Measurements from ENCODE around the gene ZC3H12A. TPM values are rescaled to one million over a fixed set of nuclear protein-coding genes. Genes with fewer than 3 reads are reported as not detected.

ZC3H12A gene
- total RNA-seq, 1 experiment from 2014 or later = 7.7 TPM

DNA sequence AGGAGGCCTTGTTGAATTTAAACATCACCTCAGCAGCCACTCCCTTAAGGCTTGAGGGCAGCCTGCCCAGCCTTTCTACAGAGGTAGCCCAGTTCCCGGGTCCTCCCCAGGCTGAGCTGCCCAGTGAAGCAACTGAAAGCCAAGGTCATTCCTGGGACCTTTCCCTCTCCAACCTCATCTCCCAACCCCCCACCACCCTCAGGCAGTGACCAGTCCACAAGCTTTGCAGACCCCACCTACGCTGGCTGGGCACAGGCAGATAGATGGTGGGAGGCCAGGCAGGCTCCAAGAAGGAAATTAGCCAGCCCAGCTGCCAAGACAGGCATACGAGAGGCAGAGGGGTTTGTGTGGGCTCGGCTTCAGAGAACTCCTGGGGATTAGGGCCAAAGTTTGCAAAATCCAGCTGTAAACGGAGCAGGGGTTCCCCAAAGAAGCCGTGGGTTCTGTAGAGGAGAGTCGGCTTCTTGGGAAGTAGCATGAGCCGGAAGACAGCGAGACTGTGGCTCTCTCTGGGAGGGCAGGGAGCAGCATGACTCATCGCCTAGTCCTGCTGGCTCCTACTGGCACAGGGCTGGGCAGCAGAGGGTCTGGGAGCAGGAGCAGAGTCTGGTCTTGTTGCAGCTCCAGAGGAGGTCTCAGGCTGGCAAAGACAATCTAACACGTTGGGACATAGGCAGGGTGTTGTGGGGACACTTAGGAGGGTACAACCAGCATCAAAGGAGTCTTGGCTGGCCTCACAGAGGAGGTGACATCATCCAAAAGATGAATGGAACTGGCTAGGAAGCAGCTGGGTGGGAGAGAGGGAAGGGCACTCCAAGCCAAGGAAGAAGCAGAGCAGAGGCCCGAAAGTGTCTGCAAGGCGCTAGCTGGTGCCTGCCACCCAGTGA lies 2.8 kb upstream of the ZC3H12A start:
- peak overlapping the region; percentile 82 for H3K27ac ChIP-seq
- H3K4me3 ChIP-seq = peak overlapping the region; percentile 50
- DNase-seq = peak; percentile 88
- H3K27me3 ChIP-seq = no peaks in the 10 kb centered on the region
- H3K4me1 ChIP-seq = peaks cover 39% of the 10 kb centered on the region
- no peaks in the 10 kb centered on the region for H3K9me3 ChIP-seq (replicated peaks)
- H3K36me3 ChIP-seq = no peaks in the 10 kb centered on the region

DNA sequence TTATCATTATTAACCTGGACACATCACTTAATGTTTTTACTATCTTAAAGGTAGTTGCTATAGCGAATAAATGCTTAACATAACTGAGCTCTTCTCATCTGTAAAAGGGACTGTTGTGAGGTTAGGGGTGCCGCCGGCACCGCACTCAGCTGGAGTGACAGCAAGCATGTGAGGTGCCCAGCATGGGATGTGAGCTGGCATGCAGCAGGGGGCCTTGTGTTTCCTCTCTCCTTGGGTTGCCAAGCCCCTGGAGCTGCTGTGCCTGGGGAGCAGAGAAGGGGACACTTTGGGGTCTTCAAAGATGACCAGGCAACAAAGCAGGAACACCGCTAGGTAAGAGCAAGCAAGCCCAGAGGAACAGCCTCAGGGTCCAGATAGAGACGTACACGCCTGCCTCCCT lies 2.1 kb upstream of the ZC3H12A start:
- Histone ChIP-seq H3K36me3 (no peaks in the 10 kb centered on the region), H3K4me1 (peaks cover 45% of the 10 kb centered on the region), H3K4me3 (no peak overlapping the region), H3K27me3 (no peaks in the 10 kb centered on the region), H3K9me3 (replicated peaks) (no peaks in the 10 kb centered on the region), H3K27ac (peak overlapping the region; percentile 82)
- DNase-seq = no peak

GRCh38 chr1:37472994-37473393 lies 1.4 kb upstream of the ZC3H12A start:
- Histone ChIP-seq H3K27me3 (no peaks in the 10 kb centered on the region), H3K4me3 (no peak overlapping the region), H3K36me3 (peaks cover under 1% of the 10 kb centered on the region), H3K4me1 (peaks cover 46% of the 10 kb centered on the region), H3K27ac (no peak overlapping the region), H3K9me3 (replicated peaks) (no peaks in the 10 kb centered on the region)
- DNase-seq = no peak

- Histone ChIP-seq H3K9me3 (replicated peaks) (no peaks in the 10 kb centered on the region), H3K4me1 (peaks cover 46% of the 10 kb centered on the region), H3K4me3 (peak overlapping the region; percentile 77), H3K36me3 (peaks cover 6% of the 10 kb centered on the region), H3K27me3 (no peaks in the 10 kb centered on the region), H3K27ac (no peak overlapping the region)
- no peak for DNase-seq
Observed at GRCh38 chr1:37473431-37474045, 842 bp upstream of the ZC3H12A start.

GRCh38 chr1:37474697-37475379 lies 458 bp downstream of the ZC3H12A start:
- H3K27me3 ChIP-seq = no peaks in the 10 kb centered on the region
- peaks cover 55% of the 10 kb centered on the region for H3K4me1 ChIP-seq
- peak overlapping the region; percentile 33 for H3K27ac ChIP-seq
- peak overlapping the region; percentile 77 for H3K4me3 ChIP-seq
- peak in 1 of 2 experiments; percentile 50 for DNase-seq
- H3K36me3 ChIP-seq = peaks cover 7% of the 10 kb centered on the region
- H3K9me3 ChIP-seq (replicated peaks) = no peaks in the 10 kb centered on the region

DNA sequence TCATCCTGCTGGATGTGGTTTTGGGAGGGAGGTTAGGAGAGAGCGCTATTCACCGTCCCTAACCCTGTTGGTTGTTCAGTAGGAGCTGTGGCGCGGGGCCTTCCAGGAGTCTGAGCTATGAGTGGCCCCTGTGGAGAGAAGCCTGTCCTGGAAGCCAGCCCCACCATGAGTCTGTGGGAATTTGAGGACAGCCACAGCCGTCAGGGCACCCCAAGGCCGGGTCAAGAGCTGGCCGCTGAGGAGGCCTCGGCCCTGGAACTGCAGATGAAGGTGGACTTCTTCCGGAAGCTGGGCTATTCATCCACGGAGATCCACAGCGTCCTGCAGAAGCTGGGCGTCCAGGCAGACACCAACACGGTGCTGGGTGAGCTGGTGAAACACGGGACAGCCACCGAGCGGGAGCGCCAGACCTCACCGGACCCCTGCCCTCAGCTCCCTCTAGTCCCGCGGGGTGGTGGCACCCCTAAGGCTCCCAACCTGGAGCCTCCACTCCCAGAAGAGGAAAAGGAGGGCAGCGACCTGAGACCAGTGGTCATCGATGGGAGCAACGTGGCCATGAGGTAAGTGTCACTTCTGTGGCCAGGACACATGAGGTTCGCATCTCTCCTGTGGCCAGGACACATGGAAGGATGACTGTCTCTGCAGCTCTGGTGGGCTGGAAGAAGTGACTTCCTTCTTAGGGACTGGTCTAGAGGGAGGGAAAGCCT lies 1.2 kb downstream of the ZC3H12A start:
- DNase-seq = no peak
- Histone ChIP-seq H3K27me3 (no peaks in the 10 kb centered on the region), H3K4me3 (peak overlapping the region; percentile 77), H3K9me3 (replicated peaks) (no peaks in the 10 kb centered on the region), H3K27ac (no peak overlapping the region), H3K36me3 (peaks cover 14% of the 10 kb centered on the region), H3K4me1 (peaks cover 58% of the 10 kb centered on the region)

DNA sequence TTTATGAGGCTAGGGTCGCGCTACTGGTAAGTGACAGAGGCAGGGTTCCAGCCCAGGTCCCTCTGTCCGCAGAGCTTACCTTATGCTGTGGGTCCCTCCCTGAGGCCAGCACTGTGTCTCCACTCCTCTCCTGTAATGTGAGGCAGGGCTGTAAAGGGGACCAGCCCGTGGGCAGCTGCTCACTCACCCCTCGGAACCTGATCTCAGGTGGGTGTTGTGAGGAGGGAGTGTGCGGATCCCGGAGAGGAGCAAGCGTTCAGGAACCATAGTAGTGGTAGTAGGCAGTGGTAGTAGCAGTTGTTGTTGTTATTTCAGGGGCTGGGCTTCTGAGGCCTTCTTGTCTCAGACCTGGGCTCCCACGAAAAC lies 1.7 kb downstream of the ZC3H12A start:
- DNase-seq = no peak
- no peak overlapping the region for H3K27ac ChIP-seq
- no peaks in the 10 kb centered on the region for H3K27me3 ChIP-seq
- H3K9me3 ChIP-seq (replicated peaks) = no peaks in the 10 kb centered on the region
- H3K4me3 ChIP-seq = peak overlapping the region; percentile 23; the same call in 1 of the 2 replicates
- H3K4me1 ChIP-seq = peaks cover 58% of the 10 kb centered on the region
- peaks cover 19% of the 10 kb centered on the region for H3K36me3 ChIP-seq

GRCh38 chr1:37476460-37477197 lies 2.2 kb downstream of the ZC3H12A start:
- peak; percentile 47 to 56 for DNase-seq
- peak overlapping the region; percentile 31; the same call in 1 of the 2 replicates for H3K27ac ChIP-seq

GRCh38 chr1:37477198-37477931 lies 3.0 kb downstream of the ZC3H12A start:
- no peak for DNase-seq
- peaks cover 29% of the 10 kb centered on the region for H3K36me3 ChIP-seq
- H3K27ac ChIP-seq = peak overlapping the region; percentile 31; the same call in 1 of the 2 replicates
- no peaks in the 10 kb centered on the region for H3K9me3 ChIP-seq (replicated peaks)
- H3K4me1 ChIP-seq = peaks cover 48% of the 10 kb centered on the region
- H3K4me3 ChIP-seq = peak overlapping the region; percentile 23
- H3K27me3 ChIP-seq = no peaks in the 10 kb centered on the region

More at GRCh38 chr1:37476460-37477197, 2.2 kb downstream of the ZC3H12A start:
- Histone ChIP-seq H3K36me3 (peaks cover 25% of the 10 kb centered on the region), H3K4me3 (peak overlapping the region; percentile 23), H3K4me1 (peaks cover 55% of the 10 kb centered on the region), H3K9me3 (replicated peaks) (no peaks in the 10 kb centered on the region), H3K27me3 (no peaks in the 10 kb centered on the region)

DNA sequence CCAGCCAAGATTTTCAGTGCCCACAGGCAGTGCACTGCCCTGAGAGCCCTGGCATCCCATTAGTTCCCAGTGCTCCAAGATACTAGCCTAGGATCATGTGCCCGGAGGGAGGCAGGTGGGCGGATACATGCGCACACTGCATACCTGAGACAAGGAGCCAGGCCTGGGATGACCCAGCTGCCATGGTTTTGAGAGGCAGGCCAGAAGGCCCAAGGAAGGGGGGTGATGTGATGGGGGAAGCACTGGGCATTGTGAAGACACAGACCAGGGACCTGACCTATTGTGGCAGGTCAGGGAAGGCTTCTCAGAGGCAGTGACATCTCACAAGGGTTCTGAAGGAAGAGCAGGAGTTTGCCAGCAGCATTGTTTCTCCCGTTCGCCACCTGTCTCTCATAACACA lies 3.6 kb downstream of the ZC3H12A start:
- no peak for DNase-seq
- Histone ChIP-seq H3K27me3 (no peaks in the 10 kb centered on the region), H3K27ac (no peak overlapping the region), H3K36me3 (peaks cover 35% of the 10 kb centered on the region), H3K4me1 (peaks cover 44% of the 10 kb centered on the region), H3K9me3 (replicated peaks) (no peaks in the 10 kb centered on the region), H3K4me3 (no peak overlapping the region)

DNA sequence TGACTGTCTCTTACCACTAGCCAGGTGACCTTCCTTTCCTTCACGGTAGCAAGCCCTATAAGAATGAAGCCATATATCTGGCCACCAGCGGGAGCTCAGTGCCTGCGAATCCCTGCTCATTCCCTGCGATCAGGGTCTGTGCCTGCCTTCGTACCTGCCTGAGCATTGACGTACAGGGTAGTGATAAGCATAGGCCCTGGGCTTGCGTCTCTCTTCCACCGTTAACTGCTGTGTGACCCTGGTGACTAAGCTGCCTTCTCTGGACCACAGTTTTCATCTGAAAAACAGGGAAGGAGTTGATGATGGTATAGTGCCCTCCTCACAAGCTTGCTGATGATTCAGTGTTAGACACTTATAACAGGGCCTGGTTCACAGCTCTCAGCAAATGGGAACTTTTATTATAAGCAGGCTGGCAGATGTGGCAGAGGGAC lies 4.1 kb downstream of the ZC3H12A start:
- Histone ChIP-seq H3K36me3 (peaks cover 38% of the 10 kb centered on the region), H3K4me3 (no peak overlapping the region), H3K27me3 (no peaks in the 10 kb centered on the region), H3K27ac (no peak overlapping the region), H3K9me3 (replicated peaks) (no peaks in the 10 kb centered on the region), H3K4me1 (peaks cover 41% of the 10 kb centered on the region)
- no peak for DNase-seq

DNA sequence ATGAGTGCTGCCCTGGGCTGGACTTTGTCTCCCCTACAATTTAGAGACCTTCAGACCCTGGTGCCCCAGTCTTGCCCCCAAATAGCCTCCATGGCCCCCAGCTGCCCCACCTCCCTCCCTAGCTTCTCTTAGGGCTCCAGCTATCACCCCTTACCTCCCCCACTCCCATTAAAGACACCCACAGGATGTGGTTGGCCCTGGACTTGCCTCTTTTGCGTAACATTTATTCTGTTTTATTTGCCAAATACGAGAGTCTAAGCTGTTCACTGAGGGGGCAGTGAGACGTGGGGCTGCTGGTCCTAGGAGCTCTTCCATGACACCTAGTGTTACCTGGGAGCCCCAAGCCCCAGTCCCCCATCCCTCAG lies 4.5 kb downstream of the ZC3H12A start:
- Histone ChIP-seq H3K27me3 (no peaks in the 10 kb centered on the region), H3K9me3 (replicated peaks) (no peaks in the 10 kb centered on the region), H3K4me3 (no peak overlapping the region), H3K36me3 (peaks cover 38% of the 10 kb centered on the region), H3K27ac (peak overlapping the region; percentile 35; the same call in 1 of the 2 replicates), H3K4me1 (peaks cover 37% of the 10 kb centered on the region)
- DNase-seq = no peak

Measured in SJCRH30 (cell line).